Measurements from ENCODE around the gene SARS2.

The SARS2 gene

DNA sequence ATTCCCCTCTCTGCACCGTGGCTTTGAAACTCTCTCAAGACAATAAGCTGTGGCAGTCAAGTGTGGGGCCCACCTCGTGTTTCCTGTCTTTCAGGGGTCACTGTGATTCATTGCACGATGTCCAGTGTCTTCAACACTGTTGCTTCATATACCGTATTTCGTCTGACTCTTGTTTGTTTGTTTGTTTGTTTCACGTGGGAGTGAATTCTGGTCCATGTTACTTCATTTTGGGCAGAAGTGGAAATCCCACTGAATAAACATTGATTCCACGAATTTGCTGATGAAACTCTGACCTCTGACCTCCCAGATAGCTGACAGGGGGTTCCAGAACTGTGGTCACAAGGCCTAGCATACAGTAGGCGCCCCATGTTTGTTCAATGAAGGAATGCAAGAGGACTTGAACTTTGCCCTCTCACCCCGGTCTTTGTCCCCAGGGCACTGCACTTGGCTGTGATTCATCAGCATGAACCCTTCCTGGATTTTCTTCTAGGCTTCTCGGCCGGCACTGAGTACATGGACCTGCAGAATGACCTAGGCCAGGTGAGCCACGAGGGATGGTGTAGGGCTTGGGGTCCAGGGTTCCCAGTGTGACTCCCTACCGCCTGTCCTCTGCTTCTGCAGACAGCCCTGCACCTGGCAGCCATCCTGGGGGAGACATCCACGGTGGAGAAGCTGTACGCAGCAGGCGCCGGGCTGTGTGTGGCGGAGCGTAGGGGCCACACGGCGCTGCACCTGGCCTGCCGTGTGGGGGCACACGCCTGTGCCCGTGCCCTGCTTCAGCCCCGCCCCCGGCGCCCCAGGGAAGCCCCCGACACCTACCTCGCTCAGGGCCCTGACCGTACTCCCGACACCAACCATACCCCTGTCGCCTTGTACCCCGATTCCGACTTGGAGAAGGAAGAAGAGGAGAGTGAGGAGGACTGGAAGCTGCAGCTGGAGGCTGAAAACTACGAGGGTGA is 25.7 kb downstream of the SARS2 start:
- Histone ChIP-seq H3K4me3 (ENCODE audit: low read length) (no peak overlapping the region), H3K9me3 (ENCODE audit: control insufficient read depth, insufficient read depth, low read length) (no peaks in the 10 kb centered on the region), H3K4me1 (ENCODE audit: control insufficient read depth, insufficient read depth, low read length) (peaks cover 2% of the 10 kb centered on the region), H3K27me3 (ENCODE audit: control insufficient read depth, insufficient read depth, low read length) (no peaks in the 10 kb centered on the region), H3K27ac (ENCODE audit: low read length) (no peak overlapping the region), H3K36me3 (ENCODE audit: control insufficient read depth, insufficient read depth, low read length) (peaks cover 10% of the 10 kb centered on the region)
- WGBS (ENCODE audit: insufficient coverage, insufficient read length) = no CpG with 5 or more reads among the region's 35 CpGs
- DNase-seq (ENCODE audit: low read depth, low spot score) = no peak

DNA sequence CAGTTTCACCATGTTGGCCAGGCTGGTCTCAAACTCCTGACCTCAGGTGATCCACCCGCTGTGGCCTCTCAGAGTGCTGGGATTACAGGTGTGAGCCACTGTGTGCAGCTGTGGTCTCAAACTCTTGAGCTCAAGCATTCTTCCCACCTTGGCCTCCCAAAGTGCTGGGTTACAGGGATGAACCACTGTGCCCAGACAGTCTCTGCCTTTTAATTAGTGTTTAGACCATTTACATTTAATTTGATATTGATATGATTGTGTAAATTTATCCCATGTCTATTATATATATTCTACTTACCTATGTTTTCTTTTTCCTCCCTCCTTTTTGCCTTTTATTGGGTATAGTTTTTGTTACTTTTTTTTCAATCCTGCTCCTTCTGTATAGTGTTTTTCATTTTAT is 28.9 kb downstream of the SARS2 start:
- H3K9me3 ChIP-seq (ENCODE audit: control insufficient read depth, insufficient read depth, low read length) = no peaks in the 10 kb centered on the region
- H3K27ac ChIP-seq (ENCODE audit: low read length) = no peak overlapping the region
- no peaks in the 10 kb centered on the region for H3K27me3 ChIP-seq (ENCODE audit: control insufficient read depth, insufficient read depth, low read length)
- H3K36me3 ChIP-seq (ENCODE audit: control insufficient read depth, insufficient read depth, low read length) = peaks cover 7% of the 10 kb centered on the region
- no CpG with 5 or more reads among the region's 1 CpG for WGBS (ENCODE audit: insufficient coverage, insufficient read length)
- no peak for DNase-seq (ENCODE audit: low read depth, low spot score)
- H3K4me3 ChIP-seq (ENCODE audit: low read length) = no peak overlapping the region
- H3K4me1 ChIP-seq (ENCODE audit: control insufficient read depth, insufficient read depth, low read length) = no peaks in the 10 kb centered on the region

DNA sequence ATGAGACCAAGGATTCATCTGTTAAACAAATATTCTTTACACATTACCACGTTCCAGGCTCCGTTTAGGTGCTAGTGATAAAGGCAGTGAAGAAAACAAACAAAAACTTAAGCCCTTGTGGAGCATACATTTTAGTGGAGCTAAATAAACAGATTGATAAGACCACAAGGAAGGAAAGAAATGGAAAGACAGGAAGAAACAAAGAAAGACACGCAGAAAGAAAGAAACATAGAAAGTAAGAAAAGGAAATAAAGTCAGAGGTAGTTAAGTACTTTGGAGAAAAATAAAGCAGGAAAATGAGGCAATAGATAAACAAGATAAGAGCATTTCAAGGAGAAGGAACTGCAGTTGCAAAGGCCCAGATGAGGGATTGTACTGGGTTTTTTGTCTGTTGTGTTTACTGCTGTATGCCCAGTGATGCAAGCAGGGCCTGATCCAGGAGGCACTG is 29.8 kb downstream of the SARS2 start:
- H3K36me3 ChIP-seq (ENCODE audit: control insufficient read depth, insufficient read depth, low read length) = peaks cover 7% of the 10 kb centered on the region
- no peak overlapping the region; the same call in 1 of the 2 replicates for H3K4me3 ChIP-seq (ENCODE audit: low read length)
- H3K27me3 ChIP-seq (ENCODE audit: control insufficient read depth, insufficient read depth, low read length) = no peaks in the 10 kb centered on the region
- no peak for DNase-seq (ENCODE audit: low read depth, low spot score)
- WGBS (ENCODE audit: insufficient coverage, insufficient read length) = no CpG with 5 or more reads among the region's 3 CpGs
- H3K27ac ChIP-seq (ENCODE audit: low read length) = no peak overlapping the region
- H3K9me3 ChIP-seq (ENCODE audit: control insufficient read depth, insufficient read depth, low read length) = no peaks in the 10 kb centered on the region
- H3K4me1 ChIP-seq (ENCODE audit: control insufficient read depth, insufficient read depth, low read length) = no peaks in the 10 kb centered on the region

DNA sequence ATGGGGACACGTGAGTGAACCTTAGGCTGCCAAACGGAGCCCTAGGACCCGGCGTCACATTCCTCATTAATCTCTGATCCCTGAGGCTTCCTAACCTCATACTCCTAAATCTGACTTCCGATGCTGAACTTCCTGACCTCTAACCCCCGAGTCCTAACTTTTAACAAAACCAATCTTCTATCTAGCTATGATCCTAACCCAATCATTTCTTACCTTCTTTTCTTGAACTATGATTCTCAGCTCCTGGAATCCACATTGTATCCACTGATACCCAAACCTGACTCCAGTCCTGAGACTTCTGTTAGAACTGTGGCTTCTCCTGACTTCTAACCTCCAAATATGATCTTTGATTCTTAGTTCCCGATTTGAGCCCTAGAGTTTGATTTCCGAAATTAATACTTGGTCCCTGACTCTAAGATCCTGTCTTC is 30.3 kb downstream of the SARS2 start:
- peaks cover 3% of the 10 kb centered on the region for H3K36me3 ChIP-seq (ENCODE audit: control insufficient read depth, insufficient read depth, low read length)
- no peaks in the 10 kb centered on the region for H3K27me3 ChIP-seq (ENCODE audit: control insufficient read depth, insufficient read depth, low read length)
- H3K9me3 ChIP-seq (ENCODE audit: control insufficient read depth, insufficient read depth, low read length) = no peaks in the 10 kb centered on the region
- H3K27ac ChIP-seq (ENCODE audit: low read length) = no peak overlapping the region
- WGBS (ENCODE audit: insufficient coverage, insufficient read length) = 100% methylated on average over 1 of the region's 8 CpGs
- no peaks in the 10 kb centered on the region for H3K4me1 ChIP-seq (ENCODE audit: control insufficient read depth, insufficient read depth, low read length)
- peak overlapping the region; percentile 82; the same call in 1 of the 2 replicates for H3K4me3 ChIP-seq (ENCODE audit: low read length)
- no peak for DNase-seq (ENCODE audit: low read depth, low spot score)

DNA sequence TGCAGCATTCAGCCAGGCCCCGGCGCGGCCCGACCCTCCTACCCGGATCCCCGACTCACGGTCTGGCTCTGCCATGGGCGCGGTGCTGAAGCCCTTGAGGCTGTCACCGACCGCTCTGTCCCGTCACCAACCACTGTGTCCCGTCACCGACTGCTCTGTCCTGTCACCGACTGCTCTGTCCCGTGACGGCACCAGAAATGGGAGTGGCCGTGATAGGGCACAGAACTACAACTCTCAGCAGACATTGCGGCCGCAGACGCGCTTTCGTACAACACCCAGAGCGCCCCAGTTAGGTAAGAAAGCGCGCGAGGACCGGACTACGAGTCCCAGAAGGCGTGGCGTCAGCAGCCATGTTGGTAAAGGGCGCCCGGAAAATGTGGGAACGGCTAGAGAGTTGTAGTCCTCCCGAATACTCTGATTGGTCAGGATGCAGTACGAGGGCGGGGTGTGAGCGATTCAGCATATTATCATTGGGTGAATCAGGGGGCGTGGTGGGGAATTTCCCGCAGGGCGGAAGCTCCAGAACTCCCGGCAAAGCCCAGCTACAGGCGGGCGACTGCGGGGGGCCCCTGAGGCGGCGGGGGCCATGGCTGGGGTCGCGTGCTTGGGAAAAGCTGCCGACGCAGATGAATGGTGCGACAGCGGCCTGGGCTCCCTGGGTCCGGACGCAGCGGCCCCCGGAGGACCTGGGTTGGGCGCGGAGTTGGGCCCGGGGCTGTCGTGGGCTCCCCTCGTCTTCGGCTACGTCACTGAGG is 30.9 kb downstream of the SARS2 start, which contains the start of the genes NFKBIB and SIRT2:
TSS of gene NFKBIB (plus strand) at position 523 of the 755 bp plus-strand sequence. CDS start at position 587, 64 bp downstream.
TSS of gene SIRT2 (minus strand) at position 172 of the 755 bp plus-strand sequence. CDS start at position 75, 97 bp downstream.
- no peaks in the 10 kb centered on the region; the same call in 1 of the 2 replicates for H3K36me3 ChIP-seq (ENCODE audit: control insufficient read depth, insufficient read depth, low read length)
- no CpG with 5 or more reads among the region's 64 CpGs for WGBS (ENCODE audit: insufficient coverage, insufficient read length)
- no peaks in the 10 kb centered on the region for H3K4me1 ChIP-seq (ENCODE audit: control insufficient read depth, insufficient read depth, low read length)
- H3K27me3 ChIP-seq (ENCODE audit: control insufficient read depth, insufficient read depth, low read length) = no peaks in the 10 kb centered on the region
- H3K9me3 ChIP-seq (ENCODE audit: control insufficient read depth, insufficient read depth, low read length) = no peaks in the 10 kb centered on the region
- H3K27ac ChIP-seq (ENCODE audit: low read length) = no peak within 1 kb of the TSS
- peak; percentile 99 for DNase-seq (ENCODE audit: low read depth, low spot score)
- H3K4me3 ChIP-seq (ENCODE audit: low read length) = peak within 1 kb of the TSS; percentile 82; the same call in 1 of the 2 replicates

DNA sequence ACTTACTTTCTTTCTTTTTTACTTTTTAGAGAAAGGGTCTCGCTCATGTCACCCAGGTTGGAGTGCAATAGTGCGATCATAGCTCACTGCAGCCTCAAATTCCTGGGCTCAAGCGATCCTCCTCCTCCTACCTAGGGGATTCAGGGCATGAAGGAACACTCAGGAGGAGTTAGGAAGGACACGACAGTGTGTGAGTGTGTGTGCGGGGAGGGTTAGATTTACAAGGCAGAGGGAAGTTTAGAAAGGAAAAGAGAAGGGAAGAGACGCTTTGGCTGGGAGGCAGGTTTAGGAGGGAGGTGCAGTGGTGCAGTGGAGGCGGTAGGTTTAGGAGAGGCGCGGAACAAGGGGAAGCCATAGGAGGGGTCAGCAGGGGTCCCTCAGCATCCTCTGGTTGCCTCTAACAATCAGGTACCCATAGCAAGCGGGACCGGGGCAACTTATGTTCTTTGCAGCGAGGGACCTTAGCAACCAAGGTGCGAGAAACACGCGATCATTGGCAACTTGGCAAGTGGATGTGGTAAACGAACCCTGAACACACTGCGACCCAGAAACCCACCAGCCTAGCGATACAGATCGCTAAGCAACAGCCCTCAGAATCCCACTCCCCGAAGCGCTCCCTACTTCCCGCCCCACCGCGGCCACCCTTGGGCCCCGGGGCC is 31.6 kb downstream of the SARS2 start:
- Histone ChIP-seq H3K27ac (ENCODE audit: low read length) (no peak overlapping the region), H3K27me3 (ENCODE audit: control insufficient read depth, insufficient read depth, low read length) (no peaks in the 10 kb centered on the region), H3K9me3 (ENCODE audit: control insufficient read depth, insufficient read depth, low read length) (no peaks in the 10 kb centered on the region), H3K4me1 (ENCODE audit: control insufficient read depth, insufficient read depth, low read length) (no peaks in the 10 kb centered on the region), H3K4me3 (ENCODE audit: low read length) (peak overlapping the region; percentile 77; the same call in 1 of the 2 replicates), H3K36me3 (ENCODE audit: control insufficient read depth, insufficient read depth, low read length) (no peaks in the 10 kb centered on the region; the same call in 1 of the 2 replicates)
- WGBS (ENCODE audit: insufficient coverage, insufficient read length) = no CpG with 5 or more reads among the region's 25 CpGs
- no peak for DNase-seq (ENCODE audit: low read depth, low spot score)

DNA sequence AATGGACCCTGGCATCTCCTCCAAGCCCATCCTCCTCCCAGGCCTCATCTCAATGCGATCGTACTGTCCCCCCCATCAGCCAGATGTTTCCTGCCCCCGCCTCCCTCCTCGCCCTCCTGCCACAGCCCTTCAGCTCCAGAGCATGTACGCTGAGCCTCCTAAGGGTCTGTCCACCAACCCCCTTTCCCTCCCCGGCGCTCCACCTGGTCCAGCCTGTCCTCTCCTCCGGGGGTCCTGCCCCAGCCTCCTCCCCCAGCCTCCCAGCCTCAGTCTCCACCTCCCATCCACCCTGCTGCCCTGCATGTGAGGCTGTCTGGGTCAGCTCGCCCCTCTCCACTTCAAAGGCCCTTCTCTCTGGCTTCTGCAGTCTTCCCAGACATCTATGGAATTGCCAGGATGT is 35.6 kb downstream of the SARS2 start:
- Histone ChIP-seq H3K27ac (ENCODE audit: low read length) (no peak overlapping the region), H3K9me3 (ENCODE audit: control insufficient read depth, insufficient read depth, low read length) (no peaks in the 10 kb centered on the region), H3K27me3 (ENCODE audit: control insufficient read depth, insufficient read depth, low read length) (no peaks in the 10 kb centered on the region), H3K36me3 (ENCODE audit: control insufficient read depth, insufficient read depth, low read length) (no peaks in the 10 kb centered on the region), H3K4me3 (ENCODE audit: low read length) (no peak overlapping the region), H3K4me1 (ENCODE audit: control insufficient read depth, insufficient read depth, low read length) (no peaks in the 10 kb centered on the region)
- DNase-seq (ENCODE audit: low read depth, low spot score) = no peak
- no CpG with 5 or more reads among the region's 9 CpGs for WGBS (ENCODE audit: insufficient coverage, insufficient read length)

DNA sequence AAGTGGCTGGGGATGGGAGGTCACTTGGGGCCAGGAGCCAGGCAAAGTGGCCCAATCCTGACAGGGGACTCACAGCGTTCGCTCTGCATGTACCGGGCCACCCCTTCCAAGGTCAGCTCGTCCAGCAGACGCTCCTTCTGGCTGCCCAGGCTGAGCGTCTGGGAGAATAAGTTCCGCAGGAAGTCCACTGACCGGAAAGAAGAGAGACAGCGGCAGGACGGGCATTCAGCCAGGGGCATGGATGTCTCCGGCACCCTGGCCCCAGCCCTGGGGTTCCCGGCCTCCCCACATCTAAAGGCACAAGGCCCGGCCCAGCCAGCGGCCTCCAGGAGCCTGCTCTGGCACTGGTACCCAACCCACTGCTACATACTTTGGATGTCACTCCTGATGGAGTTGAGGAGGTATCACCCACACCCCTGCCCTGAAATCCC is 37.2 kb downstream of the SARS2 start:
- Histone ChIP-seq H3K27me3 (ENCODE audit: control insufficient read depth, insufficient read depth, low read length) (no peaks in the 10 kb centered on the region), H3K4me3 (ENCODE audit: low read length) (no peak overlapping the region), H3K27ac (ENCODE audit: low read length) (no peak overlapping the region), H3K9me3 (ENCODE audit: control insufficient read depth, insufficient read depth, low read length) (no peaks in the 10 kb centered on the region), H3K36me3 (ENCODE audit: control insufficient read depth, insufficient read depth, low read length) (no peaks in the 10 kb centered on the region), H3K4me1 (ENCODE audit: control insufficient read depth, insufficient read depth, low read length) (no peaks in the 10 kb centered on the region)
- no CpG with 5 or more reads among the region's 14 CpGs for WGBS (ENCODE audit: insufficient coverage, insufficient read length)
- DNase-seq (ENCODE audit: low read depth, low spot score) = no peak

DNA sequence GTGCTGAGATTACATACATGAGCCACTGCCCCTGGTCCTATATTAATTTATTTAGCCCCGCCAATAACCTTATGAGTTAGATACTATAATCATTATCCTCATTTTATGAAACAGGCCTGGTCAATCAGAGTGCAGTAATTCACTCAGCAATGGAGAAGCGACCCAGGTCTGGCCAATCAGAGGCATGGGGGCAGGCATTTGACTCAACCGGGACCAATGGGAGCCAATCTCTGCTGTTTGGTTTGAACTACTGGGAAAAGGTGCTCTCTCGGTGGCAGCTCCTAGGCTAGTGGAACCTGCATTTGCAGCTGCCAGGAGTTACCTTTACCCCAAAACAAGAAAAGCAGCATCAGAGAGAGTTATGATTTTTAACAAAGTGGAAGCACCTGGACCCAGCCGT is 37.7 kb downstream of the SARS2 start:
- H3K36me3 ChIP-seq (ENCODE audit: control insufficient read depth, insufficient read depth, low read length) = no peaks in the 10 kb centered on the region
- no peaks in the 10 kb centered on the region for H3K4me1 ChIP-seq (ENCODE audit: control insufficient read depth, insufficient read depth, low read length)
- no CpG with 5 or more reads among the region's 5 CpGs for WGBS (ENCODE audit: insufficient coverage, insufficient read length)
- H3K27me3 ChIP-seq (ENCODE audit: control insufficient read depth, insufficient read depth, low read length) = no peaks in the 10 kb centered on the region
- DNase-seq (ENCODE audit: low read depth, low spot score) = no peak
- H3K9me3 ChIP-seq (ENCODE audit: control insufficient read depth, insufficient read depth, low read length) = no peaks in the 10 kb centered on the region
- no peak overlapping the region for H3K4me3 ChIP-seq (ENCODE audit: low read length)
- no peak overlapping the region for H3K27ac ChIP-seq (ENCODE audit: low read length)

DNA sequence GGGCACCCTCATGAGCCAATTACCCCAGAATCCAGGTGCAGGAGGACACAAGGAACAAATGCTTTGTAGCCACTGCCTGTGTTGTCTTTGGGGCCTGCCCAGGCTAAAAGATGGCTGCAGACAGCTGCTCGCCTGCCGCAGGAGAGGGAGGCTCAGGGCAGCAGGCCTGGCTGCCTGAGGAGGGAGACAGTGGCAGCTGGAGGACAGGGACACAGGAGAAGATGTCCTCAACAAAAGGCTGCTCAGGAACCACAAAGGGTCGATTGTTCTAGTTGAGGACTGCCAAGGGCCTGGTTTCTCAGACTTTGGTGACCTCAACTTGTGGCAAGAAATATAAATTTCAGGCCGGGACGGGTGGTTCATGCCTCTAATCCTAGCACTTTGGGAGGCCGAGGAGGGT is 38.8 kb downstream of the SARS2 start:
- Histone ChIP-seq H3K36me3 (ENCODE audit: control insufficient read depth, insufficient read depth, low read length) (no peaks in the 10 kb centered on the region), H3K27me3 (ENCODE audit: control insufficient read depth, insufficient read depth, low read length) (no peaks in the 10 kb centered on the region), H3K4me3 (ENCODE audit: low read length) (no peak overlapping the region), H3K27ac (ENCODE audit: low read length) (no peak overlapping the region), H3K9me3 (ENCODE audit: control insufficient read depth, insufficient read depth, low read length) (no peaks in the 10 kb centered on the region), H3K4me1 (ENCODE audit: control insufficient read depth, insufficient read depth, low read length) (no peaks in the 10 kb centered on the region)
- no CpG with 5 or more reads among the region's 6 CpGs for WGBS (ENCODE audit: insufficient coverage, insufficient read length)
- DNase-seq (ENCODE audit: low read depth, low spot score) = no peak

All from iPS DF 6.9 (cell line).